Right lobe of liver (tissue), 6 donors: ENCODE data around the gene NAV2. TPM values are rescaled to one million over a fixed set of nuclear protein-coding genes. Genes with fewer than 3 reads are reported as not detected.

ENCODE experiments used
- ATAC-seq, 4 donors: fragments of 200-7000 bp; cut with Tn5 transposase; one replicate each; pipeline ENCODE4 v1.9.1; 2020; ENCODE audit warnings: mild to moderate bottlenecking in 4 of 4, moderate library complexity in 4 of 4
- DNase-seq, 3 donors: peaks; one replicate each; pipeline ENCODE4 v3.0.0-alpha.2; 2020
- H3K27ac ChIP-seq, 3 donors: fragments of 200-600 bp; one replicate each; pipeline ENCODE4 v1.8.0; 2022
- H3K27me3 ChIP-seq, 2 donors: fragments of 200-600 bp; one replicate each; pipeline ENCODE4 v1.8.0; 2022
- H3K36me3 ChIP-seq, 4 donors: fragments of 200-600 bp; sonication (generic) in 1 of 4; one replicate each; pipeline versions ENCODE4 v1.5.1 to v1.8.0; 2017 to 2022; ENCODE audit warnings: control low read depth in 1 of 4
- H3K4me1 ChIP-seq, 4 donors: fragments of 200-600 bp; sonication (generic) in 1 of 4; one replicate each; pipeline versions ENCODE4 v1.5.1 to v1.8.0; 2017 to 2022; ENCODE audit warnings: control low read depth in 1 of 4
- H3K4me3 ChIP-seq, 3 donors: fragments of 200-600 bp; one replicate each; pipeline ENCODE4 v1.8.0; 2022
- H3K9me3 ChIP-seq, 4 donors: fragments of 200-600 bp; sonication (generic) in 1 of 4; one replicate each; pipeline versions ENCODE4 v1.5.1 to v1.8.0; 2017 to 2022; ENCODE audit warnings: control low read depth in 1 of 4
- POLR2A ChIP-seq: fragments of 450-650 bp; IDR thresholded peaks from one replicate; pipeline ENCODE4 v1.6.1; 2017; ENCODE audit warnings: antibody characterized with exemption, mild to moderate bottlenecking
- WGBS: methylation state at CpG from one replicate; pipeline ENCODE4 v1.1.6; 2018; ENCODE audit warnings: low coverage, low lambda C conversion rate; ENCODE audit not compliant: insufficient coverage; ENCODE audit errors: missing lambda C conversion rate; 5-methylcytosine and 5-hydroxymethylcytosine counted together
- intact Hi-C, 2 donors: fragments of 100-400 bp; cut with DNase I; formaldehyde crosslinking; loops; one replicate each; pipeline versions ENCODE4 v1.11.2 to v1.14.1; 2022
- total RNA-seq, 6 experiments: library from RNA; depleted of rRNA in 2 of 6; stranded (reverse); fragments of >200 nt in 2 of 6; fragmentation: NEBNext Ultra II Directional in 3 of 6; extraction: Animal tissue kit (Norgen Biotek cat#: 25700) in 3 of 6; gene quantifications; one replicate each; pipeline versions ENCODE4 v1.1.0 to v1.2.4, GENCODE V29; 2016 to 2023
- TF ChIP-seq, protein P1 (sequence below), 4 donors: fragments of 200-600 bp in 3 of 4; fragments of 450-650 bp in 1 of 4; IDR thresholded peaks; one replicate each; pipeline versions ENCODE4 v1.5.1 to v1.8.0; 2016 to 2022; ENCODE audit warnings: antibody characterized with exemption in 4 of 4, mild to moderate bottlenecking in 2 of 4
- donor health status: DM: no; HTN: yes; CAD: no.
- donor health status: DM: no; HTN: no; CAD: no.
- donor health status: DM: no; HTN: no; CAD: no.
- donor health status: DM: no; HTN: yes; CAD: no.
- donor health status: DM: no; HTN: yes; CAD: no.

Gene NAV2
- total RNA-seq, 6 experiments from 2014 or later: 15.5 to 69.2 (median 37.1) TPM

DNA sequence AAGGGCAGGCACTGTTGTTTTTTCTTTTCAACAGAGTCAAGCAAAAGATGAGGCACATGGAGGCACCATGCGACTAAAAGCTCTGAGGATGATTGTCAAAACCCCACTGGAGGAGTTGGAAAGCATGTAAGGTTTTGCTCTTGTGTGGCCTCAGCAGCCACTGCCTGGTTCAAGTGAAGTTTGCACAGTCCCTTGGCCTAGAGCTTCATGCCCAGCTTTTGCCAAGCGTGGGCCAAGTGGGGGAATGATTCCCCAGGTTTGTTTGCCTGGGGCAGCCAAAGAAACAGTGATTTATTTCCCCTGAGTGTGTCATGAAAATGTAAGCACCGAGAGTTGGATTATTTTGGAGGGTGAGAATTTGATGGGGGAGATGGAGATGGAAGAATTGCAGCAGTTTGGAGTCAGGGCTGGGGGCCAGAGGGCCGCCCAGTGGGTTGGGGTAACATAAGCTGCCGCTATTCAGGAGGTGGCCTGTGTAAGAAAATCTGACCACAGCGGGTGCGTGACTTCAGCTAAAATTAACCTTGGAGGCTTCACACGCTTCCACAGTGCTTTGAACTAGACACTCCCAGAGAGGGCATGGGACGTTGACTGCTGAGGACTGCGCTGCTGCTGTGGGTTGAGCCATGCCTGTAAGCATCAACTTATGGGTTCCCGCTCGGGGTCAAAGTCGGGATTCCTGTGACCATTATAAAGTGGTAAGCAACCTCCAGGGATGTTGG lies 100.7 kb downstream of the NAV2 start:
- DNase-seq: no peak
- Histone ChIP-seq H3K27me3 (no peaks in the 10 kb centered on the region), H3K27ac (no peak overlapping the region), H3K9me3 (no peaks in the 10 kb centered on the region), H3K4me3 (no peak overlapping the region), H3K36me3 (no peaks in the 10 kb centered on the region), H3K4me1 (peaks cover 0 to 18% (median 5%) of the 10 kb centered on the region in 4 donors)
- no peak for ATAC-seq
- TF ChIP-seq POLR2A: no peak
- TF ChIP-seq, protein P1, sequence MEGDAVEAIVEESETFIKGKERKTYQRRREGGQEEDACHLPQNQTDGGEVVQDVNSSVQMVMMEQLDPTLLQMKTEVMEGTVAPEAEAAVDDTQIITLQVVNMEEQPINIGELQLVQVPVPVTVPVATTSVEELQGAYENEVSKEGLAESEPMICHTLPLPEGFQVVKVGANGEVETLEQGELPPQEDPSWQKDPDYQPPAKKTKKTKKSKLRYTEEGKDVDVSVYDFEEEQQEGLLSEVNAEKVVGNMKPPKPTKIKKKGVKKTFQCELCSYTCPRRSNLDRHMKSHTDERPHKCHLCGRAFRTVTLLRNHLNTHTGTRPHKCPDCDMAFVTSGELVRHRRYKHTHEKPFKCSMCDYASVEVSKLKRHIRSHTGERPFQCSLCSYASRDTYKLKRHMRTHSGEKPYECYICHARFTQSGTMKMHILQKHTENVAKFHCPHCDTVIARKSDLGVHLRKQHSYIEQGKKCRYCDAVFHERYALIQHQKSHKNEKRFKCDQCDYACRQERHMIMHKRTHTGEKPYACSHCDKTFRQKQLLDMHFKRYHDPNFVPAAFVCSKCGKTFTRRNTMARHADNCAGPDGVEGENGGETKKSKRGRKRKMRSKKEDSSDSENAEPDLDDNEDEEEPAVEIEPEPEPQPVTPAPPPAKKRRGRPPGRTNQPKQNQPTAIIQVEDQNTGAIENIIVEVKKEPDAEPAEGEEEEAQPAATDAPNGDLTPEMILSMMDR (IDR thresholded peaks at IDR 0.05): no peak
- 70% methylated on average over 5 of the region's 13 CpGs for WGBS
- intact Hi-C loops: no loop called here

DNA sequence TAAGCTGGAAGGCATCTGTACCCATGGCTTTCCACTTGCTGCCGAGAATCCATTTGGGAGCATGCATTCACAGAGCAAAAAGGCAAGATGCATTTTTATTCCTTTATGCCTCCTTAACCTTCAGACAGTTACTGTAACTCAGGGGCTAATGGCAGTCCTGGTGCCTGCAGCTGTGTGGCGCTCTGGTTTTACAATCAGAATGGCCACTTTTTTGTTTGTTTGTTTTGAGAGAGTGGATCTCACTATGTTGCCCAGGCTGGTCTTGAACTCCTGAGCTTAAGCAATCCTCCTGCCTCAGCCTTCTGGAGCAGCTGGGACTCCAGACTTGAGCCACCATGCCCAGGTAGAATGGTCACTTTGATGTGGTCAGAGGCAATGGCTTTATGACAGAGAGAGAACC lies 101.8 kb downstream of the NAV2 start:
- no peak for DNase-seq
- Histone ChIP-seq H3K4me3 (no peak overlapping the region), H3K9me3 (no peaks in the 10 kb centered on the region), H3K27me3 (no peaks in the 10 kb centered on the region), H3K36me3 (no peaks in the 10 kb centered on the region), H3K4me1 (peaks cover 0 to 18% (median 5%) of the 10 kb centered on the region in 4 donors), H3K27ac (no peak overlapping the region)
- WGBS: 100% methylated on average over 1 of the region's 2 CpGs
- no peak for ATAC-seq
- no peak for TF ChIP-seq POLR2A
- TF ChIP-seq, protein P1 (IDR thresholded peaks at IDR 0.05): peak in 1 of 4 donors; percentile 10
- intact Hi-C loops: no loop called here

DNA sequence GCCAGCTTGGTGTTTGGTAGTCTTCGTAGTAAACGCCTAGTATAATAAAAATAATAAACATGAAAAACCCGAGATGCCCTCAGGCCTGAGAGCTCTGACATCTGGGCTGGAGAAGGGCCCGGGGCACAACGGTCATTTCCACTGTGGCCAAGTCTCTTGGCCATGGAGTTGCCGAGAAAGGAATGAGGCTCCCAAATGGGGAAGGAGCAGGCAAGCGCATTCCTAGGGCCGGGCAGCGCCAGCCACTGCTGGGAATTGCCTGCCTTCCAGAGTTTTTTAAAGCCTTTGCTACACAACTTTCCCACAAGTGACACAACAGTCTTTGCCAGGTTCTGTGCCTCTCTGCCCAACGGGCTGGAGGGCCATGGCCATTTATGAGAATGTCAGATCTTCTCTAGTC lies 103.4 kb downstream of the NAV2 start:
- Histone ChIP-seq H3K4me1 (peaks cover 0 to 18% (median 5%) of the 10 kb centered on the region in 4 donors), H3K27ac (no peak overlapping the region), H3K9me3 (no peaks in the 10 kb centered on the region), H3K4me3 (no peak overlapping the region), H3K27me3 (no peaks in the 10 kb centered on the region), H3K36me3 (no peaks in the 10 kb centered on the region)
- 44% methylated on average over 7 of the region's 10 CpGs for WGBS
- ATAC-seq (peak in 1 of 4 donors; percentile 17), DNase-seq (no peak)
- intact Hi-C loops: no loop called here
- TF ChIP-seq, protein P1 (IDR thresholded peaks at IDR 0.05): no peak
- no peak for TF ChIP-seq POLR2A

DNA sequence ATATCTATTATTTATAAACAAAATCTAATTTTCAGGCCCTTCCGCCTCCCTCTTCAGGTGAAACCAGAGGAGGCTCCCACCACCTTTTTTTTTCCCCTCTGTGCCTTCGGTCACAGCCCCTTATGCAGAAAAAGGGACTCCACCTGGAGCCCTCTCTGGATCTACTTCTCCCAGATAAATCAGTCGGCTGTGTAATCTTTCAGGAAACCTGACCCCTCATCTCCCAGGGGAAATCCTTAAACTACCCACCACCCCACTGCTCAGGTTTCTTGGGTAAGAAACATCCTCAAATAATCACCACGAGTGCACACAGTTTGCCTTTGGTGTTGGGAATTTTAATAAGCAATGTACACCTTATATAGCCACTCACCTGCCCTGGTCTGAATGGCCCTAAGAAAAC lies 104.2 kb downstream of the NAV2 start:
- H3K36me3 ChIP-seq: no peaks in the 10 kb centered on the region
- no peaks in the 10 kb centered on the region for H3K9me3 ChIP-seq
- H3K27ac ChIP-seq: no peak overlapping the region
- ATAC-seq: no peak
- 33% methylated on average over 4 of the region's 4 CpGs for WGBS
- DNase-seq: no peak
- no peaks in the 10 kb centered on the region for H3K27me3 ChIP-seq
- no peak overlapping the region for H3K4me3 ChIP-seq
- no peak for TF ChIP-seq POLR2A
- TF ChIP-seq, protein P1 (IDR thresholded peaks at IDR 0.05): no peak
- H3K4me1 ChIP-seq: peaks cover 0 to 22% (median 5%) of the 10 kb centered on the region in 4 donors
- intact Hi-C loops: no loop called here
